Measurements from ENCODE around the gene MMRN2. TPM values are rescaled to one million over a fixed set of nuclear protein-coding genes. Genes with fewer than 3 reads are reported as not detected.

The MMRN2 gene
- total and polyA plus RNA-seq, 2 of the 8 experiments (the other 6 are each of a cell fraction or from before 2014, with no cell fraction given), result 1.2 TPM

- TF ChIP-seq SIN3A (conservative IDR thresholded peaks at IDR 0.05 in 1 of 2, IDR thresholded peaks at IDR 0.05 in 1 of 2; ENCODE audit: low read depth in 1 of 2, low read length in 2 of 2) (no peak), ATF3 (IDR thresholded peaks at IDR 0.05; ENCODE audit: insufficient read depth, low read depth, low read length) (no peak), NANOG (IDR thresholded peaks at IDR 0.05; ENCODE audit: insufficient read depth, low read depth, low read length, poor library complexity, severe bottlenecking) (no peak)
Observed at GRCh38 chr10:86899670-86900276, 57.6 kb downstream of the MMRN2 start (continued).
